Muscle of arm (tissue), 12 donors: ENCODE results near the gene MVB12B. TPM values are rescaled to one million over a fixed set of nuclear protein-coding genes. Genes with fewer than 3 reads are reported as not detected.

Experiments used
- DNase-seq: peaks from one replicate; pipeline ENCODE4 v3.0.0-alpha.2; 2013
- polyA plus RNA-seq, 12 donors: library from polyadenylated mRNA; unstranded; fragments of 120-200 nt; gene quantifications; one replicate each; pipeline ENCODE4 v1.2.1, GENCODE V29; 2013; ENCODE audit not compliant: insufficient read length in 12 of 12

MVB12B gene
- polyA plus RNA-seq, 12 donors: 9.8 to 24.5 (median 16.3) TPM; not detected in 1

DNA sequence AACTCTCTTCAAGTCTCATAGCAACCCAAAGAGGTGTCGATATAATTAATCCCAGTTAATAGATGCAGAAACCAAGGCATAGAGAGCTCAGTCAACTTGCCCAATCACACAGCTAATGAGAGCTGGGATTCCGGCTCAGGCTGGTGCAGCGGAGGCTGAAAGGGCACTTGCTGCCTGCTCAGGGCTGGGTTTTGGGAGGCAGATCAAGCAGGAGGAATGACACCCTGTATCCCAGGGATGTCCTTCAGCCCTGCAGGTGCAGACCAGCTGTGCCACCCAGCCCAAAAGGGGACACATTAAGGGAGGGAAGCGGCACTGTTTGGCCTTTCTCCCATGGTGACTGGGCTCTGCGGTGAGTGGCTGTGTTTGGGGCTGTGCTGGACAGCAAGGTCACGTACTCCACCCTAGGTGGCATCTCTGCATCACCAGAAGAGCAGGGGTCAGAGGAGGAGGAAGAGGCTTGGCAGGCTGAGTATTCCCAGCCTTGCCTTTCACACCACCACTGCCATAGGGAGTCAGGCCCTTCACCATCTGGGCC is 124.1 kb downstream of the MVB12B start:
- no peak for DNase-seq

DNA sequence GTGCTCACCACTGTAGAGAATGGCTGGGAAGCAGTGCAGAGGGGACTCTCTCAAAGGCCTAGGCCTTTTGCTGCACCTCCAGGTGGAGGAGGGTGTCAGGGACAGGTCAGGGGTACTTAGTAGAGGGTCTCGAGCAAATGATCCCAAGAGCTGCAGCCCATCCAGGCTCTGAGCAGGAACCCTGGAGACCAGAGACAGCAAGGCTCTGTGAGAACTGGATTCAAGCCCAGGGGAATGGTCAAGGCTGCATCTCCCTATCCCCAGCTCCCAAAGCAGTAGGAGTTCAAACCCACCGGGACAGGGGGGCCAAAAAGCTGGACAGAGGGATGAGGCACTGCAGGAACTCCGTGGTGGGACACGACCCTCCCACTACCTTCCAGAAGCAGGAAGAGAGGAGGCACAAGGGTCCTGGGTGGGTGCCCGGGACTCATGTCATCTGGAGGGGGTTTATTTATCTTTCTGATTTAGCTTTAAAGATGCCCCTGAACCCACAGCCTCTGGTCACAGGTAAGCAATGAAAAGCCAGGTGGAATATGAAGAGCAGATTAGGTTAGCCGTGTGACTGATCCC is 124.8 kb downstream of the MVB12B start:
- no peak for DNase-seq

- no peak for DNase-seq
Measured at GRCh38 chr9:126452106-126452505, 125.5 kb downstream of the MVB12B start.

DNA sequence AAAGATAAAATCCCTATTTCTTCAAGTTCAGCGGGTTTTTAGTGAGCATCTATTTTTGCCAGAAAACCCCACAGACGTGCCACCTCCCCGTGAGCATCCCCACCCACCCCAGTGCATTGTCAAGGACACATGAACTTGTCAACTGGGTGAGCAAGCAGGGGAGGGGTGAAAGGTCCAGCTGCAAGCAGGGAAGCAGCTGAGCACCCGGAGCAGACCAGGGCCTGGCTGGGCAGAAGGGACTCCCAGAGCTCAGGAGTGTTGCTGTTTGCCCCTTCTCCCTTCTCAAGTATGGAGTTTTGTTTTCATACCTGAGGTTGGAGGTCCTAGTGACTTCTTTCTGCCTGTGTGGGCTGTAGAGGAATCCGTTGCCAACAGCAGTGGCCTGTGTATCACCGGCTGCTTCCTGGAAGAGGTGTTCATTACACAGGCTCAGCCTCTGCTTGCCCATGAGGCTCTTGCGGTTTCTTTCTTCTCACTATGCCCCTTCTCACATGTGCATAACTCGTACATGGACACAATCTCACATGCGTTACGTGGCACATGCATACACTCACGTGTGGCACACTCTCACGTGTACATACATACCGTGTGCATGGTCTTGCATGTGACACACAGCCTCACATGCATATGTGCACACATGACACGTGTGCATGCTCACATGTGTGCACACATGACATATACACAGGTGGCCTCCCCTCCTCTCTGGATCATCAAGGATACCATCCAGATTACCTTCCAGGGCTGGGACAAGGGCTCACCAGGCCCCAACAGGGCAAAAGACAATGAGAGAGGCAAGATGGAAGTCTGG is 126.7 kb downstream of the MVB12B start:
- DNase-seq: no peak

DNA sequence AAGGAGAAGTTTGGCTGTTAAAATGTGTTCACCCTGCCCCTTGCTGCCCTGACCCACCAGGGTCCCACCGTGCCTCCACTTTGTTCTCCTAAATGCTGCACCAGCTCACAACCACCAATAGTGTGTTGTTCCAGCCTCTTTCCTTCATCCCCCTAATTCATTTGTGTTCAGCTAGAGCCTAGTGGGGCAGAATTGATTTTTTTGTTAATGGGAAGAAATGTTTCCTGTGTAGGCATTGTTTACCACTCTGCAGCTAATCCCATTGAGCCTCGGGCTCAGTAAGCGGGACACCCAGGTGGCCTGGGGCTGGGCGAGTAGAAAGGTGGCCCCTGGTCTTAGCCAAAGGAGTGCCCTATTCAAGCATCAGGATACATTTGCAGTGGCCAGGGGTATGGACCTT is 127.6 kb downstream of the MVB12B start:
- DNase-seq: no peak

- DNase-seq: no peak
Measured at GRCh38 chr9:126454795-126455194, 128.2 kb downstream of the MVB12B start.

GRCh38 chr9:126456441-126457174 is 130.0 kb downstream of the MVB12B start:
- DNase-seq: peak; percentile 59

- no peak for DNase-seq
Measured at GRCh38 chr9:126457175-126457547, 130.5 kb downstream of the MVB12B start.

- no peak for DNase-seq
Measured at GRCh38 chr9:126457890-126458289, 131.3 kb downstream of the MVB12B start.

- no peak for DNase-seq
Measured at GRCh38 chr9:126459126-126459525, 132.5 kb downstream of the MVB12B start.

DNA sequence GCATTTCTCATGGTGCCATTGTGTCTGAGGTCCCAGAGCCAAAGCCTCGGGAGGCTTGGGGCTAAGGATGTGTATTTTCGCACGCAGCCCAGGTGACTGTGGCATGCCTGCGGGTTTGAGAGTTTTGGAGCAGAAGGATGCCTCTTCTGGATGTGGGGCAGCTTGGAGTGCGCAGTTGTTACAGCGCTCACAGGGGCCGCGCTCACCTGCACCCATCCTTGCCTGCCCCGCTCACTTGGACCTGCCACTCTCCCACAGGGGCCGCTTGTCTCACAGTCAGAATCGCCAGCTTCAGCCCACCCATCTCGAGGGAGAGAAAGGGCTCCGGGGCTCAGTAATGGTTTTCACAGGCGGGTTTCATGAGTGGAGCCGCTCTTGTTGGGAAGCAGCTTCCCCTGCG is 132.9 kb downstream of the MVB12B start:
- no peak for DNase-seq

DNA sequence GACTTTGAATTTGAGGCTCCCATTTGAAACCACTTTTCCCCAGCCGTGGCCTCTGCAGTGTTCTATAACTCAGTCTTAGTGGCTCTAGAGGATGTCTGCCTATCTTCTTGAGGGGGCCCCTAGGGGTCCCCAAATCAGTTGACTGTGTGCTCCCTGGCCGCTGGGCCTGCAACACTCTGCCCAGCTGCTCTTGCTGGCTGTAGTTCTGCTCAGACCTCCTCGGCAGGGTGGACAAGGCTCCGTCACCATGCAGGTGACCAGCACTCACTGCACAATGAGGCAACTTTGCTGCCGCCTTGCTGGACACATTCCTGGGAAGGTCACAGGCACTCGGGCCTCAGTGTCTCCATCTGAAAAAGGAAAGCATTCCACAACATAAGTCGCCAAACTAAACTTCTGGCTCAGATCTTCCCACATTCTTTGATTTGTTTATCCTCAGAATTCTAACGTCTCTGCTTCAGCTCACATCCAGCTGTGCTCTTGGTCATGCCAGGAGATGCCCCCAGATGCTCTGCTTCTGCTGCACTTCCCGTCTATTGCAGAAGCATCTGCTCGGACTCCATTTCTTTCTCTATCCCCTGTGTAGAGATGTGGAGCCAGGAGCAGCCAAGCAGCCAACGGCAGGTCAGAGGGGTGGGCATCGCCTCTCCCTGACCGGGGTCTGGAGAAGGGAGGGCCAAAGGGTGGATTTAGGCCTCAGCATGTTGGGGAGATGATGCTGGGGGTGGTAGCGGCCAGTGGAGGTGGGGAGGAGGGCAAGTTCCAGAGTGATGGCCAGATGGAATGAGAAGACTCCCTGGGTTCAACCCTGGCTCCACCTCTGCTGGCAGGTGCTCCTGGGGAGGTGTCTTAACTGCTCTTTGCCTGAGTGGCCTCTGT is 133.6 kb downstream of the MVB12B start:
- no peak for DNase-seq

DNA sequence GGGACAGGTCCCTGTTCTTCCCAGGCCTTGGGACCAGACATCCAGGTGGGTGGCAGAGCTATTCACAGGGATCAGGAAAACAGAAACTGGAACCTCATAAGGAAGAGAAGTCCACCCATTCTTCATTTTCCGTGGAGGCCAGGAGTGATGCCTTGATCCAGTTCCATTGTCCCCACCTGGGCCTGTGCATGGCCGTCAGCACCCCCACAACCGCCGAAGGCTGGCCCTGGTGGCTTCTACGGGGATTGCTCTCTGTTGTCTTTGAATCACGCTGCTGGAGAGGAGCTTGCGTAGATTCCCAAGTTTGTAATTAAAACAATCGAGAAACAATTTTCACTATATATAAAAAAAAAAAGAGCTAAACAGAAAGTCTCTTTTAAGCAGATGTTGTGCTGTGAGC is 134.4 kb downstream of the MVB12B start:
- DNase-seq: no peak

GRCh38 chr9:126461608-126462007 is 135.0 kb downstream of the MVB12B start:
- DNase-seq: no peak

DNA sequence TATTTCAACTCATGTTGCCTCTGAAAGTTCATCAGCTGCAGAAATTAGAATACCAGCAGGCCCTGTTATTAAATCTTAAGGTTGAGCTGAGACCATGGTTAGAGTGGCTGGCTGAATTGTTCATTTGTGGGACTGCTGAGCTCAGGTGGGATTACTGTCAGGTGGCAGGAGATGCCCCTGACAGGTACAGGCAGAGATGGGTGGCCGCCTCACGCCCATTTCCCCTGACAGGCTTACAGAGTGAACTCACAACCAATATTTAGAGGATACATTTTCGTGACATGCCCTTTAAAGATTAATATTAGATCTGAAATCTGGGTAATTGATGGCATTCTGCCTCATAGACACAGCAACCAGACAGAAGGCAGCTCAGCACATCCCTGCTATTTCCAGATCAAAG is 136.0 kb downstream of the MVB12B start:
- DNase-seq: no peak

GRCh38 chr9:126463426-126463825 is 136.8 kb downstream of the MVB12B start:
- DNase-seq: no peak

GRCh38 chr9:126464694-126465441 is 138.2 kb downstream of the MVB12B start:
- no peak for DNase-seq

DNA sequence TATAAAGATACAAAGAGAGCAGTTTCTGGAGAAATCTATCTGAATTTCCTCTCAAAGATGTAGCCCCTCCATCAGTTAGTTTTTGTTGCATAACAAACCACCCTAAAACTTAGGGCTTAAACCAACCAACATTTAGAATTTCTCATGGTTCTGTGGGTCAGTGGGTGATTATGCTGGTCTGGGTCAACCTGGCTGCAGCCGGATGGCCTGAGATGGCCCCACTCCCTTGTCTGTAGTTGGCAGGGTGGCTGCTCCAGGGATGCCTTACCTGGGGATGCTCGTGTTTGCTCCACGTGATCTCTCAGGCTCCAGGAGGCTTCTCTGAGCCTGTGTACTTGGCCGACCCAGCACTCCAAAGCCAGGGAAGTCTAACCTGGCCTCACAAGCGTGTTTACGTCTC is 139.3 kb downstream of the MVB12B start:
- no peak for DNase-seq

DNA sequence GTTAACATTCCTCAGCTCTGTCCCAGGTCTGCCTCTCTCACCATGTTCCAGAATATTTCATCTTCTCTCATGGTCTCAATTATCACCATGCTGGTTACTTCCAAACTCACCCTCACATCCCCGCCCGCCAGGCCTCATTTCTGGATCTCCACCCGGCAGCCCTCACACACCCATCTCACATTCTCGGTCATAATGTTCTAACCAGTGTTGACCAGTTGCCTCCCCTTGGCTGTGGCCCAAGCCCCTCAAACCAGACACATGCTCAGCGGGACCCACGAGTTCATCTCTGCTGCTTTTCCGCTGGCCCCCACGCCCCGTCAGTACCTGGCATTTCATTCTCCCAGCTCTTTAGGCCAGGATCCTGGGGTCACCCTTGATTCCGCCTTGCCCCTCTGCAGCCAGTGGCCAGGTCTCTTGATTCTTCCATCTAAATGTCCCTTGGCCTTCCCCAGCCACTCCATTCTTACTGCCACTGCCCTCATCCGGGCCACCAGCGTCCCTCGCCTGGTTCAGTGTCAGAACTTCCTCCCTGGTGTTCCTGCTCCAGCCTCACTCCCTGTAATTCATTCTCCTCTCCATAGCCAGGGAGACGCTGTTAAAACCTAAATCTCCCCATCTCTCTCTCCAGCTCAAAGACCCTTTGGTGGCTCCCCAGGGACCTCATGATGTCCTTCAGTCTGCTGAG is 141.7 kb downstream of the MVB12B start:
- DNase-seq: no peak

GRCh38 chr9:126470241-126470993 is 143.8 kb downstream of the MVB12B start:
- no peak for DNase-seq
